ENCODE results near the gene RREB1. TPM values are rescaled to one million over a fixed set of nuclear protein-coding genes. Genes with fewer than 3 reads are reported as not detected.
A peak's percentile ranks its signal among the peaks of the same experiment; 100 is the strongest.

The RREB1 gene
- total RNA-seq, 1 experiment from 2014 or later: 16.2 TPM

- no peak for DNase-seq (ENCODE audit: low read depth)
Measured at GRCh38 chr6:7194657-7195056, 86.9 kb downstream of the RREB1 start.

- no peak for DNase-seq (ENCODE audit: low read depth)
Measured at GRCh38 chr6:7195339-7196018, 87.7 kb downstream of the RREB1 start.

GRCh38 chr6:7196019-7196402 is 88.2 kb downstream of the RREB1 start:
- DNase-seq (ENCODE audit: low read depth): no peak

- no peak for DNase-seq (ENCODE audit: low read depth)
Measured at GRCh38 chr6:7196685-7197283, 89.0 kb downstream of the RREB1 start.

- no peak for DNase-seq (ENCODE audit: low read depth)
Measured at GRCh38 chr6:7197747-7198146, 90.0 kb downstream of the RREB1 start.

GRCh38 chr6:7198833-7199800 is 91.4 kb downstream of the RREB1 start:
- no peak for DNase-seq (ENCODE audit: low read depth)

- DNase-seq (ENCODE audit: low read depth): no peak
Measured at GRCh38 chr6:7200598-7201443, 93.1 kb downstream of the RREB1 start.

GRCh38 chr6:7201444-7201731 is 93.6 kb downstream of the RREB1 start:
- DNase-seq (ENCODE audit: low read depth): no peak

- no peak for DNase-seq (ENCODE audit: low read depth)
Measured at GRCh38 chr6:7201732-7202541, 94.2 kb downstream of the RREB1 start.

GRCh38 chr6:7202950-7203349 is 95.2 kb downstream of the RREB1 start:
- no peak for DNase-seq (ENCODE audit: low read depth)

- no peak for DNase-seq (ENCODE audit: low read depth)
Measured at GRCh38 chr6:7203939-7204338, 96.2 kb downstream of the RREB1 start.

GRCh38 chr6:7204726-7205125 is 97.0 kb downstream of the RREB1 start:
- DNase-seq (ENCODE audit: low read depth): peak; percentile 12

- DNase-seq (ENCODE audit: low read depth): no peak
Measured at GRCh38 chr6:7207720-7208119, 100.0 kb downstream of the RREB1 start.

GRCh38 chr6:7213416-7213815 is 105.7 kb downstream of the RREB1 start:
- DNase-seq (ENCODE audit: low read depth): no peak

GRCh38 chr6:7214468-7214867 is 106.7 kb downstream of the RREB1 start:
- no peak for DNase-seq (ENCODE audit: low read depth)

GRCh38 chr6:7215131-7215530 is 107.4 kb downstream of the RREB1 start:
- peak; percentile 85 for DNase-seq (ENCODE audit: low read depth)

GRCh38 chr6:7215798-7216231 is 108.1 kb downstream of the RREB1 start:
- no peak for DNase-seq (ENCODE audit: low read depth)

GRCh38 chr6:7216941-7217621 is 109.3 kb downstream of the RREB1 start:
- DNase-seq (ENCODE audit: low read depth): no peak

GRCh38 chr6:7218406-7218988 is 110.7 kb downstream of the RREB1 start:
- DNase-seq (ENCODE audit: low read depth): no peak

GRCh38 chr6:7219310-7219709 is 111.5 kb downstream of the RREB1 start:
- peak; percentile 69 for DNase-seq (ENCODE audit: low read depth)

Data from M059J (cell line).